Adipocyte (in vitro differentiated cells): ENCODE measurements around the gene ALKAL2.
A peak's percentile ranks its signal among the peaks of the same experiment; 100 is the strongest.

Experiments
- DNase-seq: peaks from one replicate; pipeline ENCODE4 v3.0.0-alpha.2; 2015; ENCODE audit warnings: low read depth
- H3K27me3 ChIP-seq: replicated peaks from 2 replicates; pipeline ENCODE4 v1.7.0; 2013; ENCODE audit warnings: mild to moderate bottlenecking, low read length, moderate library complexity; ENCODE audit not compliant: control insufficient read depth, insufficient read depth
- H3K36me3 ChIP-seq: 2 replicates; pipeline ENCODE4 v1.7.0; 2013; ENCODE audit warnings: low read length, mild to moderate bottlenecking, moderate library complexity; ENCODE audit not compliant: control insufficient read depth, insufficient read depth, severe bottlenecking
- H3K4me1 ChIP-seq: 2 replicates; pipeline ENCODE4 v1.7.0; 2013; ENCODE audit warnings: mild to moderate bottlenecking, low read length, moderate library complexity; ENCODE audit not compliant: control insufficient read depth, insufficient read depth
- H3K4me3 ChIP-seq: 2 replicates; pipeline ENCODE4 v1.7.0; 2013; ENCODE audit warnings: mild to moderate bottlenecking, low read length, moderate library complexity
- H3K9ac ChIP-seq: 2 replicates; pipeline ENCODE4 v1.7.0; 2013; ENCODE audit warnings: mild to moderate bottlenecking, low read length, moderate library complexity
- H3K9me3 ChIP-seq: 2 replicates; pipeline ENCODE4 v1.7.0; 2013; ENCODE audit warnings: mild to moderate bottlenecking, low read length, moderate library complexity; ENCODE audit not compliant: control insufficient read depth

ALKAL2 gene

DNA sequence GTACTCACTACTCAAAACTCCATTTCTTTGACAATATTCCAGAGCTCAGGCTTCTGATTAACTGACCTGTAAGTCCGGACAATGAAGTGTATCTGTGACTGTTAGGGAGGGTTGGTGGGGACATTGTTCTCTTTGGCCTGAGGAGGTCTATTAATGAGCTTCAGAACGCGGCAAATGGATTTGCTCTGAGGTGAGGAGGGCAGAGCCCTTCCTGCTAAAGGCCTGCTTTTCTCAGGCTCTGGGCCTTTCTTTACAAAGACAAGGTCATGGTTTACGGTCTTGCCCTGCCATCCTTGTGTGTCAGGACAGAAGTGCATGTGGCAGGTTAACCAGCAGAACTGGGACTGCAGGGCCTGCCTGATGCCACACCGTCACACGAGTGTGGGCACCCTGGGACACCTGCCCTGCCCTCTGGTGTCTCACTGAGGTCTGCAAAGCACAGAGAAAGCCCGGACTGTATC lies 7.2 kb downstream of the ALKAL2 start:
- peaks cover 8% of the 10 kb centered on the region for H3K4me1 ChIP-seq
- H3K36me3 ChIP-seq, result peaks cover 64% of the 10 kb centered on the region
- H3K27me3 ChIP-seq, result no peaks in the 10 kb centered on the region
- H3K9ac ChIP-seq, result no peak overlapping the region
- H3K9me3 ChIP-seq, result no peaks in the 10 kb centered on the region
- no peak overlapping the region for H3K4me3 ChIP-seq
- no peak for DNase-seq

GRCh38 chr2:279956-280649 lies 7.8 kb downstream of the ALKAL2 start:
- H3K36me3 ChIP-seq, result peaks cover 69% of the 10 kb centered on the region
- H3K4me1 ChIP-seq, result peaks cover 4% of the 10 kb centered on the region
- no peaks in the 10 kb centered on the region for H3K27me3 ChIP-seq
- no peaks in the 10 kb centered on the region for H3K9me3 ChIP-seq
- no peak overlapping the region for H3K4me3 ChIP-seq
- H3K9ac ChIP-seq, result no peak overlapping the region
- no peak for DNase-seq

GRCh38 chr2:279366-279765 lies 8.5 kb downstream of the ALKAL2 start:
- no peak overlapping the region for H3K4me3 ChIP-seq
- H3K9me3 ChIP-seq, result no peaks in the 10 kb centered on the region
- no peak overlapping the region for H3K9ac ChIP-seq
- no peak for DNase-seq
- H3K27me3 ChIP-seq, result no peaks in the 10 kb centered on the region
- peaks cover 71% of the 10 kb centered on the region for H3K36me3 ChIP-seq
- no peaks in the 10 kb centered on the region for H3K4me1 ChIP-seq

DNA sequence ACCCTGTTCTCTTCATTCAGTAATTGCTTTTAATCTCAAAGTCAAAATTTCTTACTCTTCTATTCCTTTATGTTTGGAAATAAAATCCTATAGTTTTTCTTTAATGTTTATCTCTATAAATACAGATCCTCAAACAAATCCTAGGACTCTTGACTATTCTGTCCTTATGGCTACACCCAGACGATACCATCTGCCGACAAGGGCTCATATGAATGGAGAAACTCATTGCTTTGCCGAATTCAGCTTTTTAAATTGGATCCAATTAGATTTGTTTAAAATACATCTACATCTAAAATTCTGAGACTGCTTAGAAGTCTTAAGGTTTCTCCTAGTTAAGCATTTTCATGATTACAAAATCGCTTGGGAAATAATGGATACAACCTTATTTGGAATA lies 9.0 kb downstream of the ALKAL2 start:
- Histone ChIP-seq H3K4me1 (no peaks in the 10 kb centered on the region), H3K4me3 (no peak overlapping the region), H3K9ac (no peak overlapping the region), H3K36me3 (peaks cover 76% of the 10 kb centered on the region), H3K9me3 (no peaks in the 10 kb centered on the region), H3K27me3 (no peaks in the 10 kb centered on the region)
- DNase-seq, result peak; percentile 22

- no peaks in the 10 kb centered on the region for H3K4me1 ChIP-seq
- no peaks in the 10 kb centered on the region for H3K9me3 ChIP-seq
- H3K4me3 ChIP-seq, result no peak overlapping the region
- H3K9ac ChIP-seq, result no peak overlapping the region
- no peak for DNase-seq
- peaks cover 78% of the 10 kb centered on the region for H3K36me3 ChIP-seq
- no peaks in the 10 kb centered on the region for H3K27me3 ChIP-seq
Measured at GRCh38 chr2:278312-278926, 9.5 kb downstream of the ALKAL2 start.

GRCh38 chr2:275466-275865 lies 12.4 kb downstream of the ALKAL2 start:
- no peaks in the 10 kb centered on the region for H3K27me3 ChIP-seq
- no peak overlapping the region for H3K9ac ChIP-seq
- no peak overlapping the region for H3K4me3 ChIP-seq
- DNase-seq, result no peak
- H3K4me1 ChIP-seq, result peaks cover 2% of the 10 kb centered on the region
- peaks cover 73% of the 10 kb centered on the region for H3K36me3 ChIP-seq
- no peaks in the 10 kb centered on the region for H3K9me3 ChIP-seq

GRCh38 chr2:274503-274902 lies 13.4 kb downstream of the ALKAL2 start:
- H3K4me1 ChIP-seq, result peaks cover 2% of the 10 kb centered on the region
- no peak overlapping the region for H3K4me3 ChIP-seq
- no peak overlapping the region for H3K9ac ChIP-seq
- peaks cover 64% of the 10 kb centered on the region for H3K36me3 ChIP-seq
- no peaks in the 10 kb centered on the region for H3K27me3 ChIP-seq
- DNase-seq, result no peak
- H3K9me3 ChIP-seq, result no peaks in the 10 kb centered on the region

- Histone ChIP-seq H3K9ac (no peak overlapping the region), H3K36me3 (peaks cover 53% of the 10 kb centered on the region), H3K27me3 (no peaks in the 10 kb centered on the region), H3K4me1 (peaks cover 2% of the 10 kb centered on the region), H3K4me3 (no peak overlapping the region), H3K9me3 (no peaks in the 10 kb centered on the region)
- DNase-seq, result no peak
Measured at GRCh38 chr2:273333-273732, 14.6 kb downstream of the ALKAL2 start.

DNA sequence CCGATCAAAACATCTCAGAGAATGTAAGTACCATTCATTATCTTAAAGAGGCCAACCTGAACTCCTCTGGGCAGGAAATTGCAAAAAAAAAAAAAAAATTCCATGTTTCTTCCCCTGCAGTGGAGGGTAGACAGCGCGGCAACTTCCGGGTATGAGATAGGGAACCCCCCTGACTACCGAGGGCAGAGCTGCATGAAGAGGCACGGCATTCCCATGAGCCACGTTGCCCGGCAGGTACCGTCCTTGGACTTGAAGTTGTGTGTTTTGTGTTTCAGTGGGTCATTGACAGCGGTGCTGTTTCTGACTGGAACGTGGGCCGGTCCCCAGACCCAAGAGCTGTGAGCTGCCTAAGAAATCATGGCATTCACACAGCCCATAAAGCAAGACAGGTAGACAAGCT lies 16.0 kb downstream of the ALKAL2 start:
- DNase-seq, result no peak
- no peaks in the 10 kb centered on the region for H3K9me3 ChIP-seq
- no peak overlapping the region for H3K9ac ChIP-seq
- H3K4me3 ChIP-seq, result no peak overlapping the region
- peaks cover 2% of the 10 kb centered on the region for H3K4me1 ChIP-seq
- H3K36me3 ChIP-seq, result peaks cover 39% of the 10 kb centered on the region
- no peaks in the 10 kb centered on the region for H3K27me3 ChIP-seq

DNA sequence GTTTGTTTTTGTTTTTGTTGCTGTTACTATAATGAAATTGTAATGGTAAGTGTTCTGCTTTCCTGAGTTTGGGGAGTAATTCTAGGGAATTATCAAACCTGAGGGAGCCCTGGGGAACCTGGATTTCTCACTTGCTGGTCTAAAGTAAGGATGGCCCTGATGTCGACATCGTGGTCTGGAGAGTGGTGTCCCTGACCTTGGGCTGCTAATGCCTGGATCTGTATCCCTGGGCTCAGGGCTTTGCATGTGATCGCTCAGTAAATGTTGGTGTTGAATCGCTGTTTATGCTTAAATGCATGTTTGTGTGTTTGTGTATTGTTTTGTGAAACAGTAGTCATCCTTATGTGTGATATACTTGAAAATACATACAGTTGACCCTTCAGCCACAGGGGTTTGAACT lies 17.0 kb downstream of the ALKAL2 start:
- Histone ChIP-seq H3K36me3 (peaks cover 29% of the 10 kb centered on the region), H3K9me3 (no peaks in the 10 kb centered on the region), H3K4me3 (no peak overlapping the region)

DNA sequence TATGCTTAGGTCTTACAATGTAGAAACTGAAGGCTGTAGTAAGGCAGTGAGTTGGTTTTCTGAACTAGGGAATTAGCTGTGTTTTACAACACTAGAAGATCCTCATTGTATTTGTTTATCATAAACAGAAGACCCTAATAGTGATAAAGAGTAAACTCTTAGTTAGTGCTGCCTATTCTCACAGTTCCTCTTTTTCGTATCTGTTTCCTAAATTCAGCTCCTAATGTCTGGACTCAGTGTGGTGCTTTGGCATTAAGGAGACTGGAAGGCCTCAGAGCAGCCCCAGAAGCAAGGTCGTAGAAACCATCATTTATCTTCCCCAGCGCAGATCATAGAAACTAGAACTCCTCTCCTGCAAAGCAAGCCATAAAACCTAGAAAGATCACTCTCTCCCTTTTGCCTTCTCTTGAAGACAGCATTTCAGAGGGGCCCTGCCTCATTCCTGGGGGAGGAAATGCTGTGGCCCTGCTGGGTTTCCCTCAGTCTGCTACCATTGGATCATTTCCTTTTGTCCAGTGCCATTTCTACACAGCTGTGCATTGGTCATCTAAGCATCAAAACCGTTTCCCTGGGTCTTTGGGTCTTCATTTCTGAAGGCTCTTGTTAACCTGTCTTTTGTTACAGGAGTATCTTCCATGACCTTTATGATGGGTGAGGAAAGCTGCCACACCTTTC lies 18.4 kb downstream of the ALKAL2 start:
- no peak for DNase-seq
- Histone ChIP-seq H3K9ac (no peak overlapping the region), H3K9me3 (no peaks in the 10 kb centered on the region), H3K4me3 (no peak overlapping the region), H3K4me1 (peaks cover 9% of the 10 kb centered on the region), H3K27me3 (no peaks in the 10 kb centered on the region), H3K36me3 (peaks cover 22% of the 10 kb centered on the region)

More for the DNA sequence above, 17.0 kb downstream of the ALKAL2 start:
- DNase-seq, result no peak
- no peaks in the 10 kb centered on the region for H3K27me3 ChIP-seq
- no peak overlapping the region for H3K9ac ChIP-seq
- peaks cover 3% of the 10 kb centered on the region for H3K4me1 ChIP-seq
